Keratinocyte (primary cell): ENCODE data around the gene KCNN4. TPM values are rescaled to one million over a fixed set of nuclear protein-coding genes. Genes with fewer than 3 reads are reported as not detected.

Experiments
- DNase-seq: peaks from one replicate; pipeline ENCODE4 v3.0.0-alpha.2; 2011; ENCODE audit warnings: low read depth, missing footprints, low spot score
- FAIRE-seq: peaks from 2 replicates; lab custom pipeline; 2011; peaks lifted over from hg19 to GRCh38; lab: Jason Lieb, UNC
- H2AFZ ChIP-seq: 2 replicates; pipeline ENCODE4 v1.6.0; 2012; ENCODE audit warnings: low read length, control low read depth, inconsistent platforms; ENCODE audit not compliant: control insufficient read depth
- H3K27ac ChIP-seq: 2 replicates; pipeline ENCODE4 v1.5.1; 2011; ENCODE audit warnings: low read length; ENCODE audit not compliant: control insufficient read depth, insufficient read depth
- H3K27me3 ChIP-seq: 3 replicates; pipeline ENCODE4 v1.6.0; 2011; ENCODE audit warnings: low read length; ENCODE audit not compliant: control insufficient read depth, insufficient read depth; ENCODE audit errors: extremely low read depth
- H3K36me3 ChIP-seq, 2 experiments: 2 replicates in 1 of 2; 3 replicates in 1 of 2; pipeline ENCODE4 v1.5.1; 2011; ENCODE audit warnings: low read length in 2 of 2, mild to moderate bottlenecking in 1 of 2; ENCODE audit not compliant: control insufficient read depth in 2 of 2, insufficient read depth in 2 of 2; ENCODE audit errors: extremely low read depth in 1 of 2
- H3K4me1 ChIP-seq: 3 replicates; pipeline ENCODE4 v1.5.1; 2011; ENCODE audit warnings: low read length; ENCODE audit not compliant: control insufficient read depth, insufficient read depth; ENCODE audit errors: extremely low read depth
- H3K4me2 ChIP-seq: 3 replicates; pipeline ENCODE4 v1.6.0; 2011; ENCODE audit warnings: low read depth, low read length; ENCODE audit not compliant: control insufficient read depth, insufficient read depth; ENCODE audit errors: extremely low read depth
- H3K4me3 ChIP-seq, 3 experiments: fragments of 200-600 bp in 1 of 3; sonication (generic) in 1 of 3; 2 replicates in 2 of 3; 3 replicates in 1 of 3; pipeline ENCODE4 v1.5.1; 2011 to 2016; ENCODE audit warnings: low read length in 3 of 3, mild to moderate bottlenecking in 3 of 3, control low read depth in 2 of 3, inconsistent platforms in 1 of 3, low read depth in 1 of 3, mixed read lengths in 1 of 3, mixed run types in 1 of 3, moderate library complexity in 1 of 3; ENCODE audit not compliant: control insufficient read depth in 2 of 3, insufficient read depth in 2 of 3; ENCODE audit errors: extremely low read depth in 1 of 3
- H3K79me2 ChIP-seq: 2 replicates; pipeline ENCODE4 v1.6.0; 2012; ENCODE audit warnings: low read length; ENCODE audit not compliant: control insufficient read depth, insufficient read depth
- H3K9ac ChIP-seq: 3 replicates; pipeline ENCODE4 v1.6.0; 2011; ENCODE audit warnings: low read length; ENCODE audit not compliant: control insufficient read depth, insufficient read depth; ENCODE audit errors: extremely low read depth
- H3K9me1 ChIP-seq: 3 replicates; pipeline ENCODE4 v1.6.0; 2011; ENCODE audit warnings: low read length; ENCODE audit not compliant: control insufficient read depth, insufficient read depth; ENCODE audit errors: extremely low read depth
- H3K9me3 ChIP-seq: 2 replicates; pipeline ENCODE4 v1.5.1; 2012; ENCODE audit warnings: low read depth, low read length; ENCODE audit not compliant: control insufficient read depth
- H4K20me1 ChIP-seq: 3 replicates; pipeline ENCODE4 v1.6.0; 2011; ENCODE audit warnings: low read length; ENCODE audit not compliant: control insufficient read depth, insufficient read depth; ENCODE audit errors: extremely low read depth
- CTCF ChIP-seq, 3 experiments: IDR thresholded peaks in 1 of 3; conservative IDR thresholded peaks in 1 of 3; optimal IDR thresholded peaks in 1 of 3; 2 replicates in 2 of 3; 3 replicates in 1 of 3; pipeline versions ENCODE3 to v1.5.1; 2011; ENCODE audit warnings: low read length in 3 of 3, mild to moderate bottlenecking in 3 of 3, moderate library complexity in 2 of 3, control low read depth in 1 of 3, inconsistent platforms in 1 of 3; ENCODE audit not compliant: insufficient read depth in 2 of 3; ENCODE audit errors: extremely low read depth in 1 of 3
- EZH2 ChIP-seq: IDR thresholded peaks from one replicate; pipeline ENCODE4 v1.6.1; 2012; ENCODE audit warnings: inconsistent platforms, mild to moderate bottlenecking, low read length, moderate library complexity
- dilution Hi-C: fragments of 300-500 bp; cut with MboI; formaldehyde crosslinking; loops from one replicate; pipeline ENCODE4 v1.7.0; 2020; ENCODE audit warnings: low sequenced_read_pairs; ENCODE audit not compliant: extremely low pct_ligation_motif_present
- polyA plus RNA-seq, 5 experiments: library from polyadenylated mRNA; depleted of rRNA in 3 of 5; stranded (reverse) in 3 of 5; stranded (forward) in 1 of 5; unstranded in 1 of 5; fragments of >200 nt; gene quantifications; 1 replicate in 1 of 5; 2 replicates in 3 of 5; 3 replicates in 1 of 5; pipeline versions ENCODE4 v1.2.1 to v1.2.3, GENCODE V29; 2011 to 2012; ENCODE audit warnings: missing spikeins in 2 of 5, low read depth in 1 of 5, low replicate concordance in 1 of 5

KCNN4 gene
- polyA plus RNA-seq, 1 donor (not counting 4 experiments of a cell fraction or from before 2014, with no cell fraction given): 9.8 TPM

- Histone ChIP-seq H4K20me1 (no peaks in the 10 kb centered on the region), H2AFZ (no peak within 1 kb of the TSS), H3K27me3 (no peaks in the 10 kb centered on the region), H3K27ac (no peak within 1 kb of the TSS), H3K79me2 (no peaks in the 10 kb centered on the region), H3K9ac (no peak within 1 kb of the TSS), H3K4me1 (peaks cover 20% of the 10 kb centered on the region), H3K4me2 (no peak within 1 kb of the TSS), H3K9me3 (no peaks in the 10 kb centered on the region), H3K4me3 (no peak within 1 kb of the TSS), H3K36me3 (no peaks in the 10 kb centered on the region), H3K9me1 (no peaks in the 10 kb centered on the region)
- TF ChIP-seq CTCF (optimal IDR thresholded peaks at IDR 0.05 in 1 of 3, IDR thresholded peaks at IDR 0.05 in 1 of 3, conservative IDR thresholded peaks at IDR 0.05 in 1 of 3; ENCODE audit: extremely low read depth in 1 of 3, insufficient read depth in 2 of 3, low read length in 3 of 3): no peak
- no peak for TF ChIP-seq EZH2
- DNase-seq (no peak), FAIRE-seq (no peak)
- dilution Hi-C loops: no loop called here
These were observed 21.6 kb upstream of the KCNN4 start, which contains the start of gene LYPD5 for GRCh38 chr19:43802216-43802951. LYPD5 (minus strand) TSS chr19:43802447; CDS start chr19:43802380, 67 bp downstream.

- Histone ChIP-seq H3K27ac (peak overlapping the region; percentile 13), H3K4me1 (peaks cover 13% of the 10 kb centered on the region), H3K4me3 (peak overlapping the region in 2 of 3 experiments; percentile 37 to 82), H4K20me1 (no peaks in the 10 kb centered on the region), H3K4me2 (peak overlapping the region; percentile 76), H3K9me3 (no peaks in the 10 kb centered on the region), H3K27me3 (no peaks in the 10 kb centered on the region), H3K79me2 (no peaks in the 10 kb centered on the region), H3K9me1 (no peaks in the 10 kb centered on the region), H3K36me3 (no peaks in the 10 kb centered on the region), H2AFZ (no peak overlapping the region), H3K9ac (peak overlapping the region; percentile 67)
- no peak for TF ChIP-seq CTCF (optimal IDR thresholded peaks at IDR 0.05 in 1 of 3, IDR thresholded peaks at IDR 0.05 in 1 of 3, conservative IDR thresholded peaks at IDR 0.05 in 1 of 3; ENCODE audit: extremely low read depth in 1 of 3, insufficient read depth in 2 of 3, low read length in 3 of 3)
- no peak for TF ChIP-seq EZH2
- dilution Hi-C loops: no loop called here
- FAIRE-seq (peak; percentile 82), DNase-seq (no peak)
These were observed 18.8 kb upstream of the KCNN4 start for GRCh38 chr19:43799502-43800142.
